Activated CD8-positive, alpha-beta memory T cell treated with anti-CD3 and anti-CD28 coated beads, Interleukin-2, amount 50 U/mL, for 4 hours (primary cell): ENCODE data around the gene MTHFD2L.

Source experiments
- DNase-seq: peaks from one replicate; pipeline ENCODE4 v3.0.0-alpha.2; 2020

Gene MTHFD2L

GRCh38 chr4:74133786-74134499 lies 24.0 kb upstream of the MTHFD2L start:
- peak; percentile 24 for DNase-seq

- no peak for DNase-seq
These were observed 23.4 kb upstream of the MTHFD2L start for GRCh38 chr4:74134500-74134852.

- no peak for DNase-seq
These were observed 11.3 kb upstream of the MTHFD2L start for GRCh38 chr4:74146581-74147129.

- no peak for DNase-seq
These were observed 9.7 kb upstream of the MTHFD2L start for GRCh38 chr4:74148205-74148604.

- DNase-seq = no peak
These were observed 5.1 kb upstream of the MTHFD2L start for GRCh38 chr4:74152836-74153235.

- no peak for DNase-seq
These were observed 1.4 kb upstream of the MTHFD2L start for GRCh38 chr4:74156521-74156920.

- DNase-seq = no peak
These were observed 764 bp upstream of the MTHFD2L start for GRCh38 chr4:74157154-74157553.

- DNase-seq = no peak
These were observed 686 bp downstream of the MTHFD2L start for GRCh38 chr4:74158466-74159142.

- no peak for DNase-seq
These were observed 1.3 kb downstream of the MTHFD2L start for GRCh38 chr4:74159143-74159709.

GRCh38 chr4:74161666-74162450 lies 3.9 kb downstream of the MTHFD2L start:
- DNase-seq = no peak

- DNase-seq = no peak
These were observed 8.2 kb downstream of the MTHFD2L start for GRCh38 chr4:74166135-74166534.

- DNase-seq = no peak
These were observed 8.9 kb downstream of the MTHFD2L start for GRCh38 chr4:74166818-74167217.

GRCh38 chr4:74167585-74167984 lies 9.7 kb downstream of the MTHFD2L start:
- DNase-seq = no peak

GRCh38 chr4:74168841-74169240 lies 10.9 kb downstream of the MTHFD2L start:
- DNase-seq = no peak

- DNase-seq = no peak
These were observed 15.4 kb downstream of the MTHFD2L start for GRCh38 chr4:74173321-74173720.

- no peak for DNase-seq
These were observed 16.5 kb downstream of the MTHFD2L start for GRCh38 chr4:74174421-74174820.

- DNase-seq = no peak
These were observed 17.0 kb downstream of the MTHFD2L start for GRCh38 chr4:74174941-74175340.

- no peak for DNase-seq
These were observed 17.5 kb downstream of the MTHFD2L start for GRCh38 chr4:74175379-74175778.

GRCh38 chr4:74178798-74179197 lies 20.9 kb downstream of the MTHFD2L start:
- DNase-seq = no peak

- DNase-seq = no peak
These were observed 23.3 kb downstream of the MTHFD2L start for GRCh38 chr4:74181219-74181618.

GRCh38 chr4:74188912-74189311 lies 31.0 kb downstream of the MTHFD2L start:
- DNase-seq = no peak

- DNase-seq = no peak
These were observed 31.6 kb downstream of the MTHFD2L start for GRCh38 chr4:74189331-74190043.

GRCh38 chr4:74190332-74190731 lies 32.4 kb downstream of the MTHFD2L start:
- DNase-seq = no peak
